MM.1S (cell line): ENCODE measurements around the gene RB1.

Source experiments
- DNase-seq: peaks from one replicate; pipeline ENCODE4 v3.0.0-alpha.2; 2015
- H2AFZ ChIP-seq: fragments of 300-600 bp; sonication (generic); 2 replicates; pipeline ENCODE4 v1.6.0; 2016; ENCODE audit warnings: antibody characterized with exemption, low read length
- H3F3A ChIP-seq: fragments of 300-600 bp; sonication (generic); 2 replicates; pipeline ENCODE4 v1.6.1; 2016; ENCODE audit warnings: mild to moderate bottlenecking, antibody characterized with exemption, low read length, moderate library complexity, mixed read lengths; ENCODE audit not compliant: insufficient read depth
- H3K27ac ChIP-seq: fragments of 300-600 bp; sonication (generic); 2 replicates; pipeline ENCODE4 v1.5.1; 2016; ENCODE audit warnings: mild to moderate bottlenecking, low read length
- H3K27me3 ChIP-seq: fragments of 300-600 bp; sonication (generic); replicated peaks from 2 replicates; pipeline ENCODE4 v1.6.0; 2016; ENCODE audit warnings: low read length; ENCODE audit not compliant: insufficient read depth
- H3K36me3 ChIP-seq: fragments of 300-600 bp; sonication (generic); replicated peaks from 2 replicates; pipeline ENCODE4 v1.6.1; 2016; ENCODE audit warnings: mild to moderate bottlenecking, low read length, mixed read lengths; ENCODE audit not compliant: insufficient read depth
- H3K4me1 ChIP-seq: fragments of 300-600 bp; sonication (generic); 2 replicates; pipeline ENCODE4 v1.6.1; 2016; ENCODE audit warnings: low read length, mixed read lengths
- H3K4me2 ChIP-seq: fragments of 300-600 bp; sonication (generic); 2 replicates; pipeline ENCODE4 v1.6.0; 2016; ENCODE audit warnings: low read depth, low read length
- H3K4me3 ChIP-seq: fragments of 300-600 bp; sonication (generic); 2 replicates; pipeline ENCODE4 v1.5.1; 2016; ENCODE audit warnings: low read length, mixed read lengths
- H3K79me2 ChIP-seq: fragments of 300-600 bp; sonication (generic); 2 replicates; pipeline ENCODE4 v1.6.1; 2016; ENCODE audit warnings: mixed run types, low read length, mixed read lengths
- H3K9ac ChIP-seq: fragments of 300-600 bp; sonication (generic); 2 replicates; pipeline ENCODE4 v1.6.1; 2016; ENCODE audit warnings: low read length, mixed read lengths
- H3K9me2 ChIP-seq: fragments of 300-600 bp; sonication (generic); replicated peaks from 2 replicates; pipeline ENCODE4 v1.6.1; 2016; ENCODE audit warnings: mild to moderate bottlenecking, low read length, mixed read lengths; ENCODE audit not compliant: insufficient read depth
- H3K9me3 ChIP-seq: fragments of 300-600 bp; sonication (generic); replicated peaks from 2 replicates; pipeline ENCODE4 v1.6.1; 2016; ENCODE audit warnings: mild to moderate bottlenecking, low read length, mixed read lengths; ENCODE audit not compliant: insufficient read depth
- H4K20me1 ChIP-seq: fragments of 300-600 bp; sonication (generic); 2 replicates; pipeline ENCODE4 v1.6.1; 2016; ENCODE audit warnings: mild to moderate bottlenecking, low read length, moderate library complexity, mixed read lengths; ENCODE audit not compliant: insufficient read depth
- EZH2 ChIP-seq: fragments of 300-600 bp; sonication (generic); optimal IDR thresholded peaks from 2 replicates; pipeline ENCODE3; 2017; ENCODE audit warnings: low read depth, mild to moderate bottlenecking, antibody characterized with exemption, low read length, mixed read lengths
- EZH2phosphoT487 ChIP-seq: fragments of 300-600 bp; sonication (generic); IDR thresholded peaks from 2 replicates; pipeline ENCODE4 v1.6.1; 2018; ENCODE audit warnings: antibody characterized with exemption, low read length
- TF ChIP-seq, protein P1 (sequence below): fragments of 300-600 bp; sonication (generic); IDR thresholded peaks from 2 replicates; pipeline ENCODE4 v1.5.1; 2016; ENCODE audit warnings: antibody characterized with exemption, low read length, mixed read lengths

RB1 gene

GRCh38 chr13:48400090-48400694 is 96.6 kb downstream of the RB1 start:
- H3K79me2 ChIP-seq = no peaks in the 10 kb centered on the region
- H3K27me3 ChIP-seq = no peaks in the 10 kb centered on the region
- no peaks in the 10 kb centered on the region for H3K9me3 ChIP-seq
- no peak for TF ChIP-seq EZH2phosphoT487
- TF ChIP-seq, protein P1, sequence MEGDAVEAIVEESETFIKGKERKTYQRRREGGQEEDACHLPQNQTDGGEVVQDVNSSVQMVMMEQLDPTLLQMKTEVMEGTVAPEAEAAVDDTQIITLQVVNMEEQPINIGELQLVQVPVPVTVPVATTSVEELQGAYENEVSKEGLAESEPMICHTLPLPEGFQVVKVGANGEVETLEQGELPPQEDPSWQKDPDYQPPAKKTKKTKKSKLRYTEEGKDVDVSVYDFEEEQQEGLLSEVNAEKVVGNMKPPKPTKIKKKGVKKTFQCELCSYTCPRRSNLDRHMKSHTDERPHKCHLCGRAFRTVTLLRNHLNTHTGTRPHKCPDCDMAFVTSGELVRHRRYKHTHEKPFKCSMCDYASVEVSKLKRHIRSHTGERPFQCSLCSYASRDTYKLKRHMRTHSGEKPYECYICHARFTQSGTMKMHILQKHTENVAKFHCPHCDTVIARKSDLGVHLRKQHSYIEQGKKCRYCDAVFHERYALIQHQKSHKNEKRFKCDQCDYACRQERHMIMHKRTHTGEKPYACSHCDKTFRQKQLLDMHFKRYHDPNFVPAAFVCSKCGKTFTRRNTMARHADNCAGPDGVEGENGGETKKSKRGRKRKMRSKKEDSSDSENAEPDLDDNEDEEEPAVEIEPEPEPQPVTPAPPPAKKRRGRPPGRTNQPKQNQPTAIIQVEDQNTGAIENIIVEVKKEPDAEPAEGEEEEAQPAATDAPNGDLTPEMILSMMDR = no peak
- TF ChIP-seq EZH2 = no peak
- H3K27ac ChIP-seq = no peak overlapping the region
- H3K4me3 ChIP-seq = no peak overlapping the region
- peaks cover 22% of the 10 kb centered on the region for H3K4me1 ChIP-seq
- no peaks in the 10 kb centered on the region for H4K20me1 ChIP-seq
- no peak overlapping the region for H3K4me2 ChIP-seq
- H3K9me2 ChIP-seq = no peaks in the 10 kb centered on the region
- H3K9ac ChIP-seq = no peak overlapping the region
- no peak for DNase-seq
- no peaks in the 10 kb centered on the region for H3F3A ChIP-seq
- no peak overlapping the region for H2AFZ ChIP-seq
- H3K36me3 ChIP-seq = no peaks in the 10 kb centered on the region

DNA sequence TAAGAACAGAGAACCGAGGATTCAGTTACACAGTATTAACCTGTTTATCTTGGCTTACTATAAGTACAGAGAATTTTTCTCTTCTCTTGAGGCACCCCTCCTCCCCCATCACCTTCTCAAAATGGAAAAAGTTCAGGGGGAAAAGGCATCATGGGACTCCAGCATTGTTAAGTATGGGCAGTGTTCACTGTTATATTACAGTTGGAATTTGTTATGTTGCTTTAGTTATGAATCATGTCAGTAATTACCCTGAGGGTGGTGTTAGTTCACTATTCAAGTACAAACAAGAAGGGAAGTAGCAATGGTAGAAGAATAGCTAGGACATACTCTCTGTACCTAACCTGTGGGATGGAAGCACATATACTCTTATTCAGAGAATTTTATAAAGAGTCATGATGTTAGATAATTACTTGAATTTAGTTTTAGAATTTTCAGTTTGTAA is 97.3 kb downstream of the RB1 start:
- peak; percentile 12 for DNase-seq
- TF ChIP-seq, protein P1 = peak; percentile 19
- no peak for TF ChIP-seq EZH2
- Histone ChIP-seq H3K4me1 (peaks cover 22% of the 10 kb centered on the region), H4K20me1 (no peaks in the 10 kb centered on the region), H3K27me3 (no peaks in the 10 kb centered on the region), H3K9ac (no peak overlapping the region), H3F3A (no peaks in the 10 kb centered on the region), H3K79me2 (no peaks in the 10 kb centered on the region), H3K4me3 (no peak overlapping the region), H3K9me2 (no peaks in the 10 kb centered on the region), H2AFZ (no peak overlapping the region), H3K4me2 (peak overlapping the region; percentile 57; the same call in 1 of the 2 replicates), H3K36me3 (no peaks in the 10 kb centered on the region), H3K9me3 (no peaks in the 10 kb centered on the region), H3K27ac (no peak overlapping the region; the same call in 1 of the 2 replicates)

GRCh38 chr13:48401480-48401879 is 97.9 kb downstream of the RB1 start:
- Histone ChIP-seq H3K79me2 (no peaks in the 10 kb centered on the region), H2AFZ (no peak overlapping the region), H3K9me3 (no peaks in the 10 kb centered on the region), H3F3A (no peaks in the 10 kb centered on the region), H3K27me3 (no peaks in the 10 kb centered on the region), H3K4me3 (no peak overlapping the region; the same call in 1 of the 2 replicates), H3K4me1 (peaks cover 22% of the 10 kb centered on the region), H3K4me2 (peak overlapping the region; percentile 57), H3K36me3 (no peaks in the 10 kb centered on the region), H4K20me1 (no peaks in the 10 kb centered on the region), H3K9ac (no peak overlapping the region), H3K9me2 (no peaks in the 10 kb centered on the region), H3K27ac (peak overlapping the region; percentile 10; the same call in 1 of the 2 replicates)
- DNase-seq = peak; percentile 18
- TF ChIP-seq, protein P1 = no peak
- TF ChIP-seq EZH2 (no peak), EZH2phosphoT487 (no peak)
